Epithelial cell of proximal tubule (primary cell): ENCODE measurements around the gene CHMP4A. TPM values are rescaled to one million over a fixed set of nuclear protein-coding genes. Genes with fewer than 3 reads are reported as not detected.
A peak's percentile ranks its signal among the peaks of the same experiment; 100 is the strongest.

Experiments used
- DNase-seq: peaks from one replicate; pipeline ENCODE4 v3.0.0-alpha.2; 2011; ENCODE audit warnings: low read depth
- H3K4me3 ChIP-seq: 2 replicates; pipeline ENCODE4 v1.5.1; 2011; ENCODE audit warnings: low read depth, mild to moderate bottlenecking, low read length
- total RNA-seq: library from RNA; depleted of rRNA; stranded (reverse); fragments of >200 nt; gene quantifications from 2 replicates; pipeline ENCODE4 v1.2.3, GENCODE V29; 2015
- TF ChIP-seq, protein P1 (sequence below): conservative IDR thresholded peaks from 2 replicates; pipeline ENCODE4 v1.5.1; 2012; ENCODE audit warnings: low read depth, mild to moderate bottlenecking, low read length

The CHMP4A gene
- total RNA-seq, 1 donor from 2014 or later: 88.4 TPM

GRCh38 chr14:24160850-24161804 lies 52.2 kb downstream of the CHMP4A start, which contains the start of gene IRF9:
IRF9 (plus strand) TSS chr14:24161265; CDS start chr14:24162145, 880 bp downstream.
- DNase-seq: peak; percentile 67
- peak within 1 kb of the TSS; percentile 98 for H3K4me3 ChIP-seq
- TF ChIP-seq, protein P1, sequence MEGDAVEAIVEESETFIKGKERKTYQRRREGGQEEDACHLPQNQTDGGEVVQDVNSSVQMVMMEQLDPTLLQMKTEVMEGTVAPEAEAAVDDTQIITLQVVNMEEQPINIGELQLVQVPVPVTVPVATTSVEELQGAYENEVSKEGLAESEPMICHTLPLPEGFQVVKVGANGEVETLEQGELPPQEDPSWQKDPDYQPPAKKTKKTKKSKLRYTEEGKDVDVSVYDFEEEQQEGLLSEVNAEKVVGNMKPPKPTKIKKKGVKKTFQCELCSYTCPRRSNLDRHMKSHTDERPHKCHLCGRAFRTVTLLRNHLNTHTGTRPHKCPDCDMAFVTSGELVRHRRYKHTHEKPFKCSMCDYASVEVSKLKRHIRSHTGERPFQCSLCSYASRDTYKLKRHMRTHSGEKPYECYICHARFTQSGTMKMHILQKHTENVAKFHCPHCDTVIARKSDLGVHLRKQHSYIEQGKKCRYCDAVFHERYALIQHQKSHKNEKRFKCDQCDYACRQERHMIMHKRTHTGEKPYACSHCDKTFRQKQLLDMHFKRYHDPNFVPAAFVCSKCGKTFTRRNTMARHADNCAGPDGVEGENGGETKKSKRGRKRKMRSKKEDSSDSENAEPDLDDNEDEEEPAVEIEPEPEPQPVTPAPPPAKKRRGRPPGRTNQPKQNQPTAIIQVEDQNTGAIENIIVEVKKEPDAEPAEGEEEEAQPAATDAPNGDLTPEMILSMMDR: peak; percentile 88

- DNase-seq: no peak
- no peak overlapping the region for H3K4me3 ChIP-seq
- TF ChIP-seq, protein P1: no peak
Measured at GRCh38 chr14:24160499-24160849, 52.8 kb downstream of the CHMP4A start.

DNA sequence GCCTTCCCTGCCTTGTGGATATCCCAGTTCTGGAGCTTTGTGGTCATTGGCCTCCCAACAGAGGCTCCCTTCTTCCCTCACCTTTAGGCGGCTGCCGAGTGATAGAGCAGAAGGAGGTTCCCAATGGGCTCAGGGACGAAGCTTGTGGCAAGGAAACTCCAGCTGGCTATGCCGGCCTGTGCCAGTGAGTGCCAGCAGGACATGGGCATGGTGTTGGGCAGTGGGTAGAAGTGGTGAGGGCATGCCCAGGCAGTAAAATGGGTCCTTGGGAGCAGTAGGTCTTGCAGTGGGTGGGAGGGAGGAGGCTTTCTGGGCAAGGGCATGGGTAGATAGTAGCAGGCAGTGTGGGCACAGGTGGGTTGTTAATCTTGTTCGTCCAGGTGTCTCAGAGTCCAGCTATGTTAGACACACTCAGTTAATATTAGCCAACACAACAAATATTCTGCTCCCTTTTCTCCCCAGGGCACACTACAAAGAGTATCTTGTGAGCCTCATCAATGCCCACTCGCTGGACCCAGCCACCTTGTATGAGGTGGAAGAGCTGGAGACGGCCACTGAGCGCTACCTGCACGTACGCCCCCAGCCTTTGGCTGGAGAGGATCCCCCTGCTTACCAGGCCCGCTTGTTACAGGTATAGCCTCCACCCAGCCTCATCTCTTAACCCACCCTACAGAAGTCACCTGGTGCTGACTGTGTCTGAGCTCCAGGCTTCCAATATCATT lies 53.4 kb downstream of the CHMP4A start:
- no peak for DNase-seq
- TF ChIP-seq, protein P1: no peak

More for the DNA sequence above, 53.4 kb downstream of the CHMP4A start:
- no peak overlapping the region for H3K4me3 ChIP-seq

Other genes with a start within 250 kb of the CHMP4A start
- gene DHRS4L2, start 224.6 kb downstream of the CHMP4A start, total RNA-seq: 13.6 and 14.8 TPM in 2 replicates
- gene CARMIL3, start 161.5 kb downstream of the CHMP4A start, total RNA-seq: 0.07 TPM in 1 of 2 replicates, not detected in the other
- not detected in 2 replicates for gene CPNE6, start 141.9 kb downstream of the CHMP4A start, total RNA-seq
- 40.0 and 47.7 TPM in 2 replicates for gene PCK2, start 119.2 kb downstream of the CHMP4A start, total RNA-seq
- gene DCAF11, start 98.7 kb downstream of the CHMP4A start, total RNA-seq: 42.6 and 51.2 TPM in 2 replicates
- gene NRL, start 98.5 kb downstream of the CHMP4A start, total RNA-seq: 0.87 and 1.2 TPM in 2 replicates
- gene FITM1, start 82.8 kb downstream of the CHMP4A start, total RNA-seq: not detected in 2 replicates
- gene PSME1, start 77.3 kb downstream of the CHMP4A start, total RNA-seq: 266 and 385 TPM in 2 replicates
- 22.3 and 31.8 TPM in 2 replicates for gene EMC9, start 71.9 kb downstream of the CHMP4A start, total RNA-seq
- 156 and 168 TPM in 2 replicates for gene PSME2, start 66.9 kb downstream of the CHMP4A start, total RNA-seq
- gene RNF31, start 66.0 kb downstream of the CHMP4A start, total RNA-seq: 42.3 and 79.4 TPM in 2 replicates
- 26.8 and 45.1 TPM in 2 replicates for gene IRF9, start 52.2 kb downstream of the CHMP4A start, total RNA-seq
- gene REC8, start 41.4 kb downstream of the CHMP4A start, total RNA-seq: 122 and 158 TPM in 2 replicates
- 60.4 and 102 TPM in 2 replicates for gene IPO4, start 24.7 kb downstream of the CHMP4A start, total RNA-seq
- gene TM9SF1, start 18.0 kb downstream of the CHMP4A start, total RNA-seq: 54.4 and 84.1 TPM in 2 replicates
- not detected in 2 replicates for gene TSSK4, start 7.8 kb downstream of the CHMP4A start, total RNA-seq
- 15.6 and 26.1 TPM in 2 replicates for gene MDP1, start 2.6 kb upstream of the CHMP4A start, total RNA-seq
- gene NEDD8, start 18.9 kb upstream of the CHMP4A start, total RNA-seq: 219 and 220 TPM in 2 replicates
- 64.2 and 136 TPM in 2 replicates for gene GMPR2, start 19.4 kb upstream of the CHMP4A start, total RNA-seq
- 43.2 and 53.2 TPM in 2 replicates for gene TINF2, start 29.1 kb upstream of the CHMP4A start, total RNA-seq
- 0.63 and 0.94 TPM in 2 replicates for gene TGM1, start 49.7 kb upstream of the CHMP4A start, total RNA-seq
- gene RABGGTA, start 58.1 kb upstream of the CHMP4A start, total RNA-seq: 32.7 and 39.0 TPM in 2 replicates
- gene DHRS1, start 86.3 kb upstream of the CHMP4A start, total RNA-seq: 25.7 and 26.4 TPM in 2 replicates
- 17.1 and 32.6 TPM in 2 replicates for gene NOP9, start 86.4 kb upstream of the CHMP4A start, total RNA-seq
- gene CIDEB, start 94.5 kb upstream of the CHMP4A start, total RNA-seq: 2.0 and 3.6 TPM in 2 replicates
- 1.3 and 2.7 TPM in 2 replicates for gene LTB4R2, start 96.7 kb upstream of the CHMP4A start, total RNA-seq
- gene LTB4R, start 98.0 kb upstream of the CHMP4A start, total RNA-seq: 0.06 and 4.0 TPM in 2 replicates
- gene ADCY4, start 121.6 kb upstream of the CHMP4A start, total RNA-seq: 1.6 and 8.0 TPM in 2 replicates
- 6.4 and 7.6 TPM in 2 replicates for gene RIPK3, start 126.5 kb upstream of the CHMP4A start, total RNA-seq
- 4.5 and 30.2 TPM in 2 replicates for gene NFATC4, start 154.7 kb upstream of the CHMP4A start, total RNA-seq
- gene NYNRIN, start 185.5 kb upstream of the CHMP4A start, total RNA-seq: 3.4 and 6.2 TPM in 2 replicates
- gene CBLN3, start 216.2 kb upstream of the CHMP4A start, total RNA-seq: 0.43 and 1.3 TPM in 2 replicates
- gene KHNYN, start 216.5 kb upstream of the CHMP4A start, total RNA-seq: 38.3 and 41.6 TPM in 2 replicates
- gene SDR39U1, start 229.3 kb upstream of the CHMP4A start, total RNA-seq: 27.4 and 36.9 TPM in 2 replicates